Peyer's patch (tissue), 4 donors: Measurements from ENCODE around the gene FGGY. TPM values are rescaled to one million over a fixed set of nuclear protein-coding genes. Genes with fewer than 3 reads are reported as not detected.

Source experiments
- DNase-seq, 3 donors: peaks; one replicate each; pipeline ENCODE4 v3.0.0-alpha.2; 2017 to 2019
- H3K27ac ChIP-seq, 4 donors: fragments of 200-600 bp; sonication (generic); one replicate each; pipeline ENCODE4 v1.5.1; 2016 to 2019
- H3K27me3 ChIP-seq, 2 donors: fragments of 200-600 bp; sonication (generic); one replicate each; pipeline ENCODE4 v1.5.1; 2019
- H3K36me3 ChIP-seq, 3 donors: fragments of 200-600 bp; sonication (generic); one replicate each; pipeline ENCODE4 v1.5.1; 2016 to 2019
- H3K4me1 ChIP-seq, 4 donors: fragments of 200-600 bp; sonication (generic); one replicate each; pipeline ENCODE4 v1.5.1; 2016 to 2019
- H3K4me3 ChIP-seq, 4 donors: fragments of 200-600 bp; sonication (generic); 1 replicate in 3 of 4; 2 replicates in 1 of 4; pipeline ENCODE4 v1.5.1; 2016 to 2019; ENCODE audit warnings: mild to moderate bottlenecking in 1 of 4
- H3K9me3 ChIP-seq, 4 donors: fragments of 200-600 bp; sonication (generic); one replicate each; pipeline ENCODE4 v1.5.1; 2016 to 2019; ENCODE audit warnings: mild to moderate bottlenecking in 1 of 4
- POLR2A ChIP-seq, 2 donors: fragments of 450-650 bp; IDR thresholded peaks; one replicate each; pipeline ENCODE4 v1.5.1; 2017; ENCODE audit warnings: antibody characterized with exemption in 2 of 2, mild to moderate bottlenecking in 2 of 2, moderate library complexity in 2 of 2
- total RNA-seq, 4 donors: library from RNA; depleted of rRNA; stranded (reverse); fragments of >200 nt; gene quantifications; one replicate each; pipeline ENCODE4 v1.1.0, GENCODE V29; 2016
- TF ChIP-seq, protein P1 (sequence below), 6 experiments: fragments of 450-650 bp in 4 of 6; fragments of 200-600 bp in 2 of 6; sonication (generic) in 1 of 6; IDR thresholded peaks; one replicate each; pipeline ENCODE4 v1.5.1; 2017 to 2019; ENCODE audit warnings: antibody characterized with exemption in 6 of 6, mild to moderate bottlenecking in 3 of 6, moderate library complexity in 1 of 6

FGGY gene
- total RNA-seq, 4 donors from 2014 or later, result 18.9 to 102 (median 33.6) TPM

DNA sequence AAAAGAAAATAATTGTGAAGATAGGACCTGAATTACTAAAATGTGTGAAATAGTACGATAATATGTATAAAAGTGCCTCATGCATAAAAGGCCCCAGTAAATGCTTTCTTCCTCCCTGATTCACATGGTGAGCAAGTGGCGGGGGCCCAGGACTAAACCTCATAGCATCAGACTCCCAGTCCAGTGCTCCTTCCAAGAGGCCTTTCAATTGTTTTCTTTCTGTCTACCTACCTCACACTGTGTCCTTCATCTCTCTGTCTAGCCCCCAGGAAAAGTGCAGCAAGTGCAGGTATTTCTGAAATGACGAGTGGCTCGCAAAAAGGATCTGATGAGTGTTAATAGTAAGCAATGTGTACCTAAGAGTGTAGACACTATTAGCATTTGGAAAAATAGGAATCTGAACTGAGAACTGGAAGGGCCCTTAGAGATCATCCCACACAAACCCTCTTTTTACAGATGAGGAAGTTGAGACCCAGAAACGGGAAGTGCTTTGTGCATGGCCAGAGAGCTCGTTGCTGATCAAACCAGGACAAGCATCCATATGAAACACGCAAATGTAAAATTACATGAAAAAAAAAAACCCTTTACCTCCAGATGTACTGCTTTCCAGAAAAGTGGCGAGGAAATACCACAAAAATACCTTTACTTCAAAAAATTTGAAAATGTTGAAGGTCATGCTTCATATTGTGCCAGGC, 399.7 kb downstream of the FGGY start:
- no peaks in the 10 kb centered on the region for H3K36me3 ChIP-seq
- no peak for TF ChIP-seq POLR2A (IDR thresholded peaks at IDR 0.05)
- TF ChIP-seq, protein P1, sequence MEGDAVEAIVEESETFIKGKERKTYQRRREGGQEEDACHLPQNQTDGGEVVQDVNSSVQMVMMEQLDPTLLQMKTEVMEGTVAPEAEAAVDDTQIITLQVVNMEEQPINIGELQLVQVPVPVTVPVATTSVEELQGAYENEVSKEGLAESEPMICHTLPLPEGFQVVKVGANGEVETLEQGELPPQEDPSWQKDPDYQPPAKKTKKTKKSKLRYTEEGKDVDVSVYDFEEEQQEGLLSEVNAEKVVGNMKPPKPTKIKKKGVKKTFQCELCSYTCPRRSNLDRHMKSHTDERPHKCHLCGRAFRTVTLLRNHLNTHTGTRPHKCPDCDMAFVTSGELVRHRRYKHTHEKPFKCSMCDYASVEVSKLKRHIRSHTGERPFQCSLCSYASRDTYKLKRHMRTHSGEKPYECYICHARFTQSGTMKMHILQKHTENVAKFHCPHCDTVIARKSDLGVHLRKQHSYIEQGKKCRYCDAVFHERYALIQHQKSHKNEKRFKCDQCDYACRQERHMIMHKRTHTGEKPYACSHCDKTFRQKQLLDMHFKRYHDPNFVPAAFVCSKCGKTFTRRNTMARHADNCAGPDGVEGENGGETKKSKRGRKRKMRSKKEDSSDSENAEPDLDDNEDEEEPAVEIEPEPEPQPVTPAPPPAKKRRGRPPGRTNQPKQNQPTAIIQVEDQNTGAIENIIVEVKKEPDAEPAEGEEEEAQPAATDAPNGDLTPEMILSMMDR (IDR thresholded peaks at IDR 0.05), result no peak
- H3K27ac ChIP-seq, result no peak overlapping the region
- H3K4me1 ChIP-seq, result no peaks in the 10 kb centered on the region
- no peaks in the 10 kb centered on the region for H3K27me3 ChIP-seq
- peak in 1 of 3 donors; percentile 39 for DNase-seq
- H3K9me3 ChIP-seq, result no peaks in the 10 kb centered on the region
- no peak overlapping the region for H3K4me3 ChIP-seq

DNA sequence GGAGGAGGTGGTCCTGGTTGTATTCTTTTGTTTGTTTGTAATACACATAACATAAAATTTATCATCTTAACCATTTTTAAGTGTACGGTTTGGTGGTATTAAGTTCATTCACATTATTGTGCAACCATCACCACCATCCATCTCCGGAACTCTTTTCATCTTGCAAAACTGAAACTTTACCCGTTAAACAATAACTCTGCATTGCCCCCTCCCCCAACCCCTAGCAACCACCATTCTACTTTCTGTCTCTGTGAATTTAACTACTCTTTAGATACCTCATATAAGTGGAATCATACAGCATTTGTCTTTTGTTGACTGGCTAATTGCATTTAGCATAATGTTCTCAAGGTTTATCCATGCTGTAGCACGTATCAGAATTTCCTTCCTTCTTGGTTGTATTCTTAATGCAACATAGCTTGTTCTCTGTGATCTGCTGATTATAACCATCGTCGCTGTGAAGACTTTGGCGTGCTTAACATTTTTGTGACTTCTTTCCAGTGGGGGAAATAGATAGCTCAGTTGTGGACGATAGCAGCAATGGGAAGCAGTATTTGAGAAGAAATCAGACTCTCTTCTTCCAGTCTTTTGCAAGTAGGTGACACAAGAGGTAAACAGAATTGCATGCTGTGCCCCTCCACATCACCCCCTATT, 400.4 kb downstream of the FGGY start:
- Histone ChIP-seq H3K36me3 (no peaks in the 10 kb centered on the region), H3K27ac (peak overlapping the region in 3 of 4 donors; percentile 2 to 24 (median 19)), H3K4me1 (no peaks in the 10 kb centered on the region), H3K4me3 (no peak overlapping the region), H3K27me3 (no peaks in the 10 kb centered on the region), H3K9me3 (no peaks in the 10 kb centered on the region)
- no peak for TF ChIP-seq POLR2A (IDR thresholded peaks at IDR 0.05)
- TF ChIP-seq, protein P1 (IDR thresholded peaks at IDR 0.05), result no peak
- DNase-seq, result peak in 1 of 3 donors; percentile 30

GRCh38 chr1:59698386-59698785, 401.5 kb downstream of the FGGY start:
- no peak for TF ChIP-seq POLR2A (IDR thresholded peaks at IDR 0.05)
- TF ChIP-seq, protein P1 (IDR thresholded peaks at IDR 0.05), result no peak
- no peaks in the 10 kb centered on the region for H3K36me3 ChIP-seq
- H3K4me1 ChIP-seq, result peaks cover 0 to 5% (median 0%) of the 10 kb centered on the region in 4 donors
- DNase-seq, result no peak
- no peaks in the 10 kb centered on the region for H3K9me3 ChIP-seq
- H3K27ac ChIP-seq, result peak overlapping the region in 1 of 4 donors; percentile 13
- H3K27me3 ChIP-seq, result no peaks in the 10 kb centered on the region
- H3K4me3 ChIP-seq, result no peak overlapping the region

GRCh38 chr1:59699227-59699847, 402.4 kb downstream of the FGGY start:
- H3K27ac ChIP-seq, result no peak overlapping the region

DNA sequence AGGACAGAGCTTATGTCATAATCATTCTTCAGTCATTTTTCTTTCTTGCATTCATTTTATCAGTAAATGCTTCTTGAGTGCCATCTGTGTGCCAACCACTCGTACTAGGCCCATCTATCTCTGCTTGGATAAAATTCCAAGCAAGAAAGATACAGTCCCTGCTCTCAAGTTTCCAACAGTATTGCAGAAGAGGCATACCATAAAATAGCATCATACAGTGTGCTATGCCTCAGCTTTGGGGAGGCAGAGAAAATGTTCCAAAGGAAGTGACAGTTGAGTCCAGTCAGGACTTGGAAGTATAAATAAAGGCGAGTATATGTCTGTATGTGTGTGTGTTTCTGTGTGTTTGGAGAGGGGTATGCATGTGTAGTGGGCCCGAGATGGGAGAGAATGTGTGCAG, 404.5 kb downstream of the FGGY start:
- H3K9me3 ChIP-seq, result no peaks in the 10 kb centered on the region
- H3K4me1 ChIP-seq, result peaks cover 0 to 8% (median 0%) of the 10 kb centered on the region in 4 donors
- H3K36me3 ChIP-seq, result no peaks in the 10 kb centered on the region
- no peaks in the 10 kb centered on the region for H3K27me3 ChIP-seq
- no peak for TF ChIP-seq POLR2A (IDR thresholded peaks at IDR 0.05)
- TF ChIP-seq, protein P1 (IDR thresholded peaks at IDR 0.05), result no peak
- H3K4me3 ChIP-seq, result no peak overlapping the region
- H3K27ac ChIP-seq, result no peak overlapping the region
- DNase-seq, result no peak

More at GRCh38 chr1:59699227-59699847, 402.4 kb downstream of the FGGY start:
- H3K36me3 ChIP-seq, result no peaks in the 10 kb centered on the region
- H3K9me3 ChIP-seq, result no peaks in the 10 kb centered on the region
- TF ChIP-seq, protein P1 (IDR thresholded peaks at IDR 0.05), result peak; percentile 90 to 98 (median 96)
- TF ChIP-seq POLR2A (IDR thresholded peaks at IDR 0.05), result no peak
- peaks cover 0 to 8% (median 0%) of the 10 kb centered on the region in 4 donors for H3K4me1 ChIP-seq
- no peaks in the 10 kb centered on the region for H3K27me3 ChIP-seq
- H3K4me3 ChIP-seq, result no peak overlapping the region
- peak in 1 of 3 donors; percentile 61 for DNase-seq
